Thymus (tissue), 11 donors: ENCODE results near the gene SLC15A1. TPM values are rescaled to one million over a fixed set of nuclear protein-coding genes. Genes with fewer than 3 reads are reported as not detected.

Source experiments
- DNase-seq, 9 donors: peaks; one replicate each; pipeline ENCODE4 v3.0.0-alpha.2; 2013; ENCODE audit warnings: low spot score in 9 of 9, low read depth in 6 of 9, missing footprints in 1 of 9
- H3K27ac ChIP-seq, 2 donors: one replicate each; pipeline ENCODE4 v1.5.1; 2013; ENCODE audit warnings: control low read depth in 1 of 2, low read depth in 1 of 2, low read length in 1 of 2, mild to moderate bottlenecking in 1 of 2, moderate library complexity in 1 of 2
- H3K27me3 ChIP-seq, 2 donors: one replicate each; pipeline ENCODE4 v1.5.1; 2013; ENCODE audit warnings: low read length in 1 of 2; ENCODE audit not compliant: control insufficient read depth in 2 of 2, insufficient read depth in 1 of 2
- H3K36me3 ChIP-seq, 2 donors: one replicate each; pipeline ENCODE4 v1.5.1; 2013; ENCODE audit warnings: low read length in 1 of 2, mild to moderate bottlenecking in 1 of 2, moderate library complexity in 1 of 2; ENCODE audit not compliant: control insufficient read depth in 2 of 2, insufficient read depth in 2 of 2
- H3K4me1 ChIP-seq, 2 donors: one replicate each; pipeline ENCODE4 v1.5.1; 2013; ENCODE audit warnings: low read length in 2 of 2; ENCODE audit not compliant: control insufficient read depth in 2 of 2, insufficient read depth in 2 of 2
- H3K4me3 ChIP-seq, 2 donors: one replicate each; pipeline ENCODE4 v1.5.1; 2013; ENCODE audit warnings: low read length in 2 of 2, control low read depth in 1 of 2, mild to moderate bottlenecking in 1 of 2
- H3K9me3 ChIP-seq, 2 donors: one replicate each; pipeline ENCODE4 v1.5.1; 2013; ENCODE audit warnings: low read length in 1 of 2, mild to moderate bottlenecking in 1 of 2; ENCODE audit not compliant: control insufficient read depth in 2 of 2, insufficient read depth in 1 of 2
- WGBS: extraction: QIAGEN DNeasy Blood & Tissue Kit; methylation state at CpG from one replicate; pipeline ENCODE4 v1.1.7; 2013; 5-methylcytosine and 5-hydroxymethylcytosine counted together
- polyA plus RNA-seq: library from polyadenylated mRNA; stranded (reverse); fragments of 200-250 nt; gene quantifications from one replicate; pipeline ENCODE4 v1.2.3, GENCODE V29; 2013
- total RNA-seq: library from RNA; stranded (reverse); fragments of 120-200 nt; gene quantifications from one replicate; pipeline ENCODE4 v1.2.4, GENCODE V29; 2013
- donor health status: healthy.

Gene SLC15A1
- total and polyA plus RNA-seq, 2 donors, result 0.80 to 1.2 TPM

- no peak for DNase-seq
- no peak overlapping the region for H3K4me3 ChIP-seq
- no peak overlapping the region for H3K27ac ChIP-seq
- no peaks in the 10 kb centered on the region for H3K4me1 ChIP-seq
- H3K27me3 ChIP-seq, result no peaks in the 10 kb centered on the region
- H3K36me3 ChIP-seq, result no peaks in the 10 kb centered on the region
- WGBS, result 94% methylated on average over 22 of the region's 22 CpGs
- H3K9me3 ChIP-seq, result no peaks in the 10 kb centered on the region
These were observed 23.5 kb upstream of the SLC15A1 start for GRCh38 chr13:98775844-98776598.

DNA sequence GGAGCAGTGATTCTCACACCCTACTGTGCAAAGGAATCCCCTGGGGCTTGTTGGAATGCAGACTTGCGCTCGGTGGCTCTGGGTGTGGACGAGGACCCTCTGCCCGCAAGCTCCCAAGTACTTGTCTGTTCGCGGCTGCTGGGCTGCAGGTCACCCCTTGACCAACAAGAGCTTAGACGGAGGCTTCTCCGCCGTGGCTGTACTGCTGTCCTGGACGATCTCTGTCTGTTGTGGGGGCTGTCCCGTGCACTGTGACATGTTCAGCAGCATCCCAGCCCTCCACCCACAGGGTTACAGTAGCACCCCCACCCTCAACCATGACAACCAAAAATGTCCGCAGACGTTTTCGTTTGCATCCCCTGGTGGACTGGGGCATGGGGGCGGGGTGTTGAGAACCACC lies 22.9 kb upstream of the SLC15A1 start:
- Histone ChIP-seq H3K4me3 (no peak overlapping the region), H3K4me1 (no peaks in the 10 kb centered on the region), H3K9me3 (no peaks in the 10 kb centered on the region), H3K27me3 (no peaks in the 10 kb centered on the region), H3K36me3 (no peaks in the 10 kb centered on the region), H3K27ac (no peak overlapping the region)
- WGBS, result 92% methylated on average over 15 of the region's 15 CpGs
- DNase-seq, result no peak

GRCh38 chr13:98774776-98775175 lies 22.3 kb upstream of the SLC15A1 start:
- no peaks in the 10 kb centered on the region for H3K9me3 ChIP-seq
- H3K36me3 ChIP-seq, result no peaks in the 10 kb centered on the region
- H3K27me3 ChIP-seq, result no peaks in the 10 kb centered on the region
- H3K4me1 ChIP-seq, result no peaks in the 10 kb centered on the region
- WGBS, result 97% methylated on average over 9 of the region's 9 CpGs
- H3K4me3 ChIP-seq, result no peak overlapping the region
- DNase-seq, result no peak
- H3K27ac ChIP-seq, result no peak overlapping the region

- Histone ChIP-seq H3K36me3 (no peaks in the 10 kb centered on the region), H3K27ac (no peak overlapping the region), H3K27me3 (no peaks in the 10 kb centered on the region), H3K9me3 (no peaks in the 10 kb centered on the region), H3K4me3 (no peak overlapping the region), H3K4me1 (no peaks in the 10 kb centered on the region)
- 92% methylated on average over 20 of the region's 20 CpGs for WGBS
- no peak for DNase-seq
These were observed 21.4 kb upstream of the SLC15A1 start for GRCh38 chr13:98773921-98774320.

- WGBS, result 86% methylated on average over 12 of the region's 12 CpGs
- Histone ChIP-seq H3K4me3 (no peak overlapping the region), H3K27me3 (no peaks in the 10 kb centered on the region), H3K9me3 (no peaks in the 10 kb centered on the region), H3K4me1 (no peaks in the 10 kb centered on the region), H3K27ac (no peak overlapping the region), H3K36me3 (no peaks in the 10 kb centered on the region)
- no peak for DNase-seq
These were observed 20.5 kb upstream of the SLC15A1 start for GRCh38 chr13:98772794-98773452.

- Histone ChIP-seq H3K4me3 (no peak overlapping the region), H3K36me3 (no peaks in the 10 kb centered on the region)
These were observed 19.6 kb upstream of the SLC15A1 start for GRCh38 chr13:98771838-98772611.

GRCh38 chr13:98769736-98770135 lies 17.3 kb upstream of the SLC15A1 start:
- WGBS, result 88% methylated on average over 7 of the region's 7 CpGs
- DNase-seq, result no peak
- H3K27me3 ChIP-seq, result no peaks in the 10 kb centered on the region
- no peak overlapping the region for H3K27ac ChIP-seq
- no peaks in the 10 kb centered on the region for H3K36me3 ChIP-seq
- H3K9me3 ChIP-seq, result no peaks in the 10 kb centered on the region
- no peak overlapping the region for H3K4me3 ChIP-seq
- no peaks in the 10 kb centered on the region for H3K4me1 ChIP-seq

More at GRCh38 chr13:98771838-98772611, 19.6 kb upstream of the SLC15A1 start:
- no peak overlapping the region for H3K27ac ChIP-seq
- no peaks in the 10 kb centered on the region for H3K9me3 ChIP-seq
- no peak for DNase-seq
- H3K27me3 ChIP-seq, result no peaks in the 10 kb centered on the region
- 95% methylated on average over 16 of the region's 16 CpGs for WGBS
- no peaks in the 10 kb centered on the region for H3K4me1 ChIP-seq

- no peak overlapping the region for H3K4me3 ChIP-seq
- no peaks in the 10 kb centered on the region for H3K27me3 ChIP-seq
- H3K27ac ChIP-seq, result no peak overlapping the region
- no peak for DNase-seq
- no peaks in the 10 kb centered on the region for H3K36me3 ChIP-seq
- H3K4me1 ChIP-seq, result no peaks in the 10 kb centered on the region
- H3K9me3 ChIP-seq, result no peaks in the 10 kb centered on the region
- WGBS, result 86% methylated on average over 4 of the region's 4 CpGs
These were observed 16.1 kb upstream of the SLC15A1 start for GRCh38 chr13:98768522-98768921.

- DNase-seq, result no peak
- H3K4me3 ChIP-seq, result no peak overlapping the region
- WGBS, result 79% methylated on average over 11 of the region's 11 CpGs
- no peaks in the 10 kb centered on the region for H3K36me3 ChIP-seq
- no peaks in the 10 kb centered on the region for H3K27me3 ChIP-seq
- no peaks in the 10 kb centered on the region for H3K4me1 ChIP-seq
- H3K9me3 ChIP-seq, result no peaks in the 10 kb centered on the region
- H3K27ac ChIP-seq, result no peak overlapping the region
These were observed 14.2 kb upstream of the SLC15A1 start for GRCh38 chr13:98766697-98767096.
